NCI-H345 treated with DMSO at 0.1 percent for 48 hours (cell line): ENCODE results near the gene CAPZB.

Experiments
- DNase-seq: peaks from one replicate; lab custom pipeline; 2025; ENCODE audit not compliant: unreplicated experiment; lab: John Stamatoyannopoulos, UW

CAPZB gene

GRCh38 chr1:19353596-19353995 is 131.7 kb downstream of the CAPZB start:
- DNase-seq = peak; percentile 93

GRCh38 chr1:19352839-19353238 is 132.5 kb downstream of the CAPZB start:
- DNase-seq = no peak

- no peak for DNase-seq
Observed at GRCh38 chr1:19351873-19352272, 133.5 kb downstream of the CAPZB start.

GRCh38 chr1:19350566-19350965 is 134.8 kb downstream of the CAPZB start:
- DNase-seq = no peak

GRCh38 chr1:19349999-19350398 is 135.3 kb downstream of the CAPZB start:
- DNase-seq = peak; percentile 67

GRCh38 chr1:19348441-19349198 is 136.7 kb downstream of the CAPZB start:
- no peak for DNase-seq

GRCh38 chr1:19347533-19348172 is 137.7 kb downstream of the CAPZB start:
- no peak for DNase-seq

- no peak for DNase-seq
Observed at GRCh38 chr1:19346026-19346425, 139.3 kb downstream of the CAPZB start.

GRCh38 chr1:19345391-19345790 is 139.9 kb downstream of the CAPZB start:
- DNase-seq = no peak

- no peak for DNase-seq
Observed at GRCh38 chr1:19344831-19345230, 140.5 kb downstream of the CAPZB start.

- DNase-seq = peak; percentile 21
Observed at GRCh38 chr1:19344372-19344810, 140.9 kb downstream of the CAPZB start.

- DNase-seq = no peak
Observed at GRCh38 chr1:19343617-19344350, 141.6 kb downstream of the CAPZB start.

- DNase-seq = no peak
Observed at GRCh38 chr1:19342894-19343616, 142.3 kb downstream of the CAPZB start.

GRCh38 chr1:19342062-19342750 is 143.1 kb downstream of the CAPZB start:
- no peak for DNase-seq

- no peak for DNase-seq
Observed at GRCh38 chr1:19341201-19342061, 143.9 kb downstream of the CAPZB start.

GRCh38 chr1:19340387-19340937 is 144.9 kb downstream of the CAPZB start:
- DNase-seq = no peak

- DNase-seq = no peak
Observed at GRCh38 chr1:19339214-19339861, 146.0 kb downstream of the CAPZB start.

GRCh38 chr1:19338323-19338762 is 147.0 kb downstream of the CAPZB start:
- peak; percentile 58 for DNase-seq

GRCh38 chr1:19337289-19337688 is 148.1 kb downstream of the CAPZB start:
- no peak for DNase-seq
